Neural progenitor cell (in vitro differentiated cells): Measurements from ENCODE around the gene TRAF2. TPM values are rescaled to one million over a fixed set of nuclear protein-coding genes. Genes with fewer than 3 reads are reported as not detected.

Experiments used
- DNase-seq: peaks from one replicate; pipeline ENCODE4 v3.0.0-alpha.2; 2016; ENCODE audit warnings: low spot score
- H2AFZ ChIP-seq: fragments of 200-600 bp; sonication (generic); replicated peaks from 2 replicates; pipeline ENCODE4 v1.6.1; 2016; ENCODE audit warnings: antibody characterized with exemption
- H3F3A ChIP-seq: fragments of 200-600 bp; sonication (generic); 2 replicates; pipeline ENCODE4 v1.6.1; 2016; ENCODE audit warnings: antibody characterized with exemption, low read depth
- H3K27ac ChIP-seq: fragments of 200-600 bp; sonication (generic); 2 replicates; pipeline ENCODE4 v1.5.1; 2016; ENCODE audit warnings: mild to moderate bottlenecking
- H3K27me3 ChIP-seq: fragments of 200-600 bp; sonication (generic); 2 replicates; pipeline ENCODE4 v1.6.1; 2016; ENCODE audit warnings: mild to moderate bottlenecking, moderate library complexity
- H3K36me3 ChIP-seq: fragments of 200-600 bp; sonication (generic); 2 replicates; pipeline ENCODE4 v1.5.1; 2016
- H3K4me1 ChIP-seq: fragments of 200-600 bp; sonication (generic); 2 replicates; pipeline ENCODE4 v1.6.1; 2016; ENCODE audit warnings: mixed run types
- H3K4me2 ChIP-seq: fragments of 200-600 bp; sonication (generic); 2 replicates; pipeline ENCODE4 v1.6.1; 2016
- H3K4me3 ChIP-seq: fragments of 200-600 bp; sonication (generic); 2 replicates; pipeline ENCODE4 v1.5.1; 2016
- H3K79me2 ChIP-seq: fragments of 200-600 bp; sonication (generic); 2 replicates; pipeline ENCODE4 v1.6.1; 2016; ENCODE audit warnings: low read depth
- H3K9ac ChIP-seq: fragments of 200-600 bp; sonication (generic); 2 replicates; pipeline ENCODE4 v1.6.1; 2016
- H3K9me3 ChIP-seq: fragments of 200-600 bp; sonication (generic); 2 replicates; pipeline ENCODE4 v1.5.1; 2016; ENCODE audit warnings: low read depth
- H4K20me1 ChIP-seq: fragments of 200-600 bp; sonication (generic); 2 replicates; pipeline ENCODE4 v1.6.1; 2016; ENCODE audit warnings: low read depth
- H3K27ac Mint-ChIP-seq: 3 replicates; pipeline ENCODE4 v1.8.0; 2021; ENCODE audit warnings: mixed read lengths
- H3K27me3 Mint-ChIP-seq: 2 replicates; pipeline ENCODE4 v1.8.0; 2022; ENCODE audit warnings: low read depth, mild to moderate bottlenecking, inconsistent platforms, moderate library complexity, mixed read lengths; ENCODE audit not compliant: insufficient read depth
- H3K36me3 Mint-ChIP-seq: 3 replicates; pipeline ENCODE4 v1.8.0; 2021; ENCODE audit warnings: mixed read lengths
- H3K4me1 Mint-ChIP-seq: 3 replicates; pipeline ENCODE4 v1.8.0; 2021; ENCODE audit warnings: mixed read lengths
- H3K4me3 Mint-ChIP-seq: 3 replicates; pipeline ENCODE4 v1.8.0; 2021; ENCODE audit warnings: mild to moderate bottlenecking, moderate library complexity, mixed read lengths
- H3K9me3 Mint-ChIP-seq: 3 replicates; pipeline ENCODE4 v1.8.0; 2020; ENCODE audit warnings: mixed read lengths
- EZH2 ChIP-seq: fragments of 200-600 bp; sonication (generic); IDR thresholded peaks from 2 replicates; pipeline ENCODE4 v1.6.1; 2017; ENCODE audit warnings: antibody characterized with exemption, mild to moderate bottlenecking, moderate library complexity
- EZH2phosphoT487 ChIP-seq: fragments of 200-600 bp; sonication (generic); IDR thresholded peaks from 2 replicates; pipeline ENCODE4 v1.6.1; 2017; ENCODE audit warnings: antibody characterized with exemption
- total RNA-seq: library from RNA; depleted of rRNA; stranded (reverse); fragments of >200 nt; gene quantifications from 2 replicates; pipeline ENCODE4 v1.2.3, GENCODE V29; 2015; ENCODE audit warnings: low replicate concordance
- TF ChIP-seq, protein P1 (sequence below): fragments of 200-600 bp; sonication (generic); IDR thresholded peaks from 2 replicates; pipeline ENCODE4 v1.5.1; 2017; ENCODE audit warnings: antibody characterized with exemption, mild to moderate bottlenecking

The TRAF2 gene
- total RNA-seq, 1 donor from 2014 or later: 16.1 TPM

DNA sequence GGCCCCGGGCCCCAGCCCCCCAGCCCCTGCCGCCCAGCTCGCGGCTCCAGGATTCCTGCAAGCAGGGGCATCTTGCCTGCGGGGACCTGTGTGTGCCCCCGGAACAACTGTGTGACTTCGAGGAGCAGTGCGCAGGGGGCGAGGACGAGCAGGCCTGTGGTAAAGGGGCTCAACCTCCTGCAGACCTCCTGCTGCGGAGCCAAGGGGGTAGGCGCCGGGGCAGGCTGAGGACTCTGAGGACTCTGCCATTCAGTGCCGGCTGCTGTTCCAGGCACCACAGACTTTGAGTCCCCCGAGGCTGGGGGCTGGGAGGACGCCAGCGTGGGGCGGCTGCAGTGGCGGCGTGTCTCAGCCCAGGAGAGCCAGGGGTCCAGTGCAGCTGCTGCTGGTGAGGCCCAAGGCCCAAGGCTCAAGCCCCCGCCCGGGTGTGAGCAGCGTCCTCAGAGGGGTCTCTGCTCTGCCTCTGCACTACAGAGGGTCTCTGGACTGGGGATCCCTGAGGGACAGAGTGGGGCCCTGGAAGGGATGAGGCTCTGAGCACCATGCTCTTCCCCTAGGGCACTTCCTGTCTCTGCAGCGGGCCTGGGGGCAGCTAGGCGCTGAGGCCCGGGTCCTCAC lies 30.7 kb upstream of the TRAF2 start:
- no peaks in the 10 kb centered on the region for H3K36me3 ChIP-seq
- H3K4me2 ChIP-seq: no peak overlapping the region
- TF ChIP-seq EZH2: no peak
- no peak for TF ChIP-seq EZH2phosphoT487
- TF ChIP-seq, protein P1, sequence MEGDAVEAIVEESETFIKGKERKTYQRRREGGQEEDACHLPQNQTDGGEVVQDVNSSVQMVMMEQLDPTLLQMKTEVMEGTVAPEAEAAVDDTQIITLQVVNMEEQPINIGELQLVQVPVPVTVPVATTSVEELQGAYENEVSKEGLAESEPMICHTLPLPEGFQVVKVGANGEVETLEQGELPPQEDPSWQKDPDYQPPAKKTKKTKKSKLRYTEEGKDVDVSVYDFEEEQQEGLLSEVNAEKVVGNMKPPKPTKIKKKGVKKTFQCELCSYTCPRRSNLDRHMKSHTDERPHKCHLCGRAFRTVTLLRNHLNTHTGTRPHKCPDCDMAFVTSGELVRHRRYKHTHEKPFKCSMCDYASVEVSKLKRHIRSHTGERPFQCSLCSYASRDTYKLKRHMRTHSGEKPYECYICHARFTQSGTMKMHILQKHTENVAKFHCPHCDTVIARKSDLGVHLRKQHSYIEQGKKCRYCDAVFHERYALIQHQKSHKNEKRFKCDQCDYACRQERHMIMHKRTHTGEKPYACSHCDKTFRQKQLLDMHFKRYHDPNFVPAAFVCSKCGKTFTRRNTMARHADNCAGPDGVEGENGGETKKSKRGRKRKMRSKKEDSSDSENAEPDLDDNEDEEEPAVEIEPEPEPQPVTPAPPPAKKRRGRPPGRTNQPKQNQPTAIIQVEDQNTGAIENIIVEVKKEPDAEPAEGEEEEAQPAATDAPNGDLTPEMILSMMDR: no peak
- no peak overlapping the region for H3K4me3 ChIP-seq
- no peaks in the 10 kb centered on the region for H3K9me3 ChIP-seq
- DNase-seq: no peak
- no peaks in the 10 kb centered on the region for H3K27me3 ChIP-seq
- H2AFZ ChIP-seq: no peak overlapping the region
- H3K79me2 ChIP-seq: peaks cover under 1% of the 10 kb centered on the region
- H3K9ac ChIP-seq: no peak overlapping the region
- peak overlapping the region; percentile 6 for H3K27ac ChIP-seq
- Mint-ChIP-seq H3K4me3 (no peak overlapping the region), H3K9me3 (no peaks in the 10 kb centered on the region), H3K27me3 (peaks cover 3% of the 10 kb centered on the region), H3K27ac (no peak overlapping the region), H3K36me3 (no peaks in the 10 kb centered on the region), H3K4me1 (no peaks in the 10 kb centered on the region)
- H3F3A ChIP-seq: no peaks in the 10 kb centered on the region
- no peaks in the 10 kb centered on the region for H3K4me1 ChIP-seq
- peaks cover 12% of the 10 kb centered on the region for H4K20me1 ChIP-seq

DNA sequence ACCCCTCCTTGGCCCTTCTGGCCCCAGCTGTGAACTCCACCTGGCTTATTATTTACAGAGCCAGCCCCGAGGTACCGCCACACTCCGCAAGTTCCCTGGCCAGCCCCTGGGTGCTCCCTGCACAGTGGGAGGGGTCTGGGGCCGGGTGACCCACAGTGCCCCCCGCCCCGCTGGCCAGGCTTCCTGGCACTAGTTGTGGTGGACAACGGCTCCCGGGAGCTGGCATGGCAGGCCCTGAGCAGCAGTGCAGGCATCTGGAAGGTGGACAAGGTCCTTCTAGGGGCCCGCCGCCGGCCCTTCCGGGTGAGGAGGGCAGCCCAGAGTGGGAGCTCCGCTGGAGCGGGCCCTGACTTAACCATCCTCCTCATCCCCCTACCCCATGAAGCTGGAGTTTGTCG lies 30.2 kb upstream of the TRAF2 start:
- Histone ChIP-seq H4K20me1 (peaks cover 11% of the 10 kb centered on the region), H3K4me3 (no peak overlapping the region), H2AFZ (no peak overlapping the region), H3K27me3 (no peaks in the 10 kb centered on the region), H3K79me2 (no peaks in the 10 kb centered on the region), H3K4me2 (no peak overlapping the region), H3K36me3 (no peaks in the 10 kb centered on the region), H3F3A (no peaks in the 10 kb centered on the region), H3K9ac (no peak overlapping the region), H3K9me3 (no peaks in the 10 kb centered on the region), H3K4me1 (no peaks in the 10 kb centered on the region), H3K27ac (no peak overlapping the region)
- H3K4me1 Mint-ChIP-seq: no peaks in the 10 kb centered on the region
- no peaks in the 10 kb centered on the region for H3K36me3 Mint-ChIP-seq
- no peak overlapping the region for H3K4me3 Mint-ChIP-seq
- no peaks in the 10 kb centered on the region for H3K9me3 Mint-ChIP-seq
- H3K27ac Mint-ChIP-seq: no peak overlapping the region
- H3K27me3 Mint-ChIP-seq: peaks cover 3% of the 10 kb centered on the region
- TF ChIP-seq EZH2phosphoT487: no peak
- TF ChIP-seq, protein P1: no peak
- TF ChIP-seq EZH2: no peak
- DNase-seq: no peak

DNA sequence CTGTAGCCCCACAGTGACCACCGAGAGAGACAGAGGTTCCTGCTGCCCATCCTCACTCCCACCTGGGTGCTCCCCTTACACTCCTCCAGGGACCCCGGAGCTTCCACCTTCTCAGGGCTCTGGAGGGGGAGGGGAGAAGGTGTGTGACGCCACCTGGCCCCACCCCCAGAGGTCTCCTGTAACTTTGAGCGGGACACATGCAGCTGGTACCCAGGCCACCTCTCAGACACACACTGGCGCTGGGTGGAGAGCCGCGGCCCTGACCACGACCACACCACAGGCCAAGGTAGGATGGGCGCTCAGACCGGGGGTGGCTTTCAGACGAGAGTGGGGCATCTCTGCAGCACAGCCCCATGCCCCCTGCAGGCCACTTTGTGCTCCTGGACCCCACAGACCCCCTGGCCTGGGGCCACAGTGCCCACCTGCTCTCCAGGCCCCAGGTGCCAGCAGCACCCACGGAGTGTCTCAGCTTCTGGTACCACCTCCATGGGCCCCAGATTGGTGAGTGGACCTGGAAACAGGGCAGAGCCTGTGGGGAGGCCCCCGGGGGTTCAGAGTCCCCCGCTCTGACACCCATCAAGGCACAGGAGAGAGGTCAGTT lies 29.7 kb upstream of the TRAF2 start:
- no peaks in the 10 kb centered on the region for H3K36me3 ChIP-seq

More for the DNA sequence above, 29.7 kb upstream of the TRAF2 start:
- H3K27ac Mint-ChIP-seq: no peak overlapping the region
- H3K79me2 ChIP-seq: no peaks in the 10 kb centered on the region
- H3K9me3 ChIP-seq: no peaks in the 10 kb centered on the region
- no peaks in the 10 kb centered on the region for H3K36me3 Mint-ChIP-seq
- H3K4me3 ChIP-seq: no peak overlapping the region
- no peak for DNase-seq
- no peak overlapping the region for H2AFZ ChIP-seq
- H3F3A ChIP-seq: no peaks in the 10 kb centered on the region
- no peaks in the 10 kb centered on the region for H3K27me3 ChIP-seq
- peaks cover 8% of the 10 kb centered on the region for H4K20me1 ChIP-seq
- H3K4me1 Mint-ChIP-seq: no peaks in the 10 kb centered on the region
- peaks cover 2% of the 10 kb centered on the region for H3K27me3 Mint-ChIP-seq
- no peaks in the 10 kb centered on the region for H3K9me3 Mint-ChIP-seq
- TF ChIP-seq, protein P1: no peak
- TF ChIP-seq EZH2phosphoT487 (no peak), EZH2 (no peak)
- H3K27ac ChIP-seq: no peak overlapping the region
- H3K4me1 ChIP-seq: no peaks in the 10 kb centered on the region
- H3K9ac ChIP-seq: no peak overlapping the region
- H3K4me2 ChIP-seq: no peak overlapping the region
- H3K4me3 Mint-ChIP-seq: no peak overlapping the region
